Testis (tissue), 2 donors: ENCODE data around the gene CNOT10.

Experiments
- POLR2A ChIP-seq: fragments of 450-650 bp; IDR thresholded peaks from one replicate; pipeline ENCODE4 v1.6.1; 2017; ENCODE audit warnings: antibody characterized with exemption, mild to moderate bottlenecking, moderate library complexity
- TF ChIP-seq, protein P1 (sequence below), 3 experiments: fragments of 450-650 bp in 2 of 3; fragments of 200-600 bp in 1 of 3; sonication (generic) in 1 of 3; IDR thresholded peaks; one replicate each; pipeline ENCODE4 v1.5.1; 2016 to 2019; ENCODE audit warnings: antibody characterized with exemption in 3 of 3, mild to moderate bottlenecking in 2 of 3, moderate library complexity in 1 of 3

DNA sequence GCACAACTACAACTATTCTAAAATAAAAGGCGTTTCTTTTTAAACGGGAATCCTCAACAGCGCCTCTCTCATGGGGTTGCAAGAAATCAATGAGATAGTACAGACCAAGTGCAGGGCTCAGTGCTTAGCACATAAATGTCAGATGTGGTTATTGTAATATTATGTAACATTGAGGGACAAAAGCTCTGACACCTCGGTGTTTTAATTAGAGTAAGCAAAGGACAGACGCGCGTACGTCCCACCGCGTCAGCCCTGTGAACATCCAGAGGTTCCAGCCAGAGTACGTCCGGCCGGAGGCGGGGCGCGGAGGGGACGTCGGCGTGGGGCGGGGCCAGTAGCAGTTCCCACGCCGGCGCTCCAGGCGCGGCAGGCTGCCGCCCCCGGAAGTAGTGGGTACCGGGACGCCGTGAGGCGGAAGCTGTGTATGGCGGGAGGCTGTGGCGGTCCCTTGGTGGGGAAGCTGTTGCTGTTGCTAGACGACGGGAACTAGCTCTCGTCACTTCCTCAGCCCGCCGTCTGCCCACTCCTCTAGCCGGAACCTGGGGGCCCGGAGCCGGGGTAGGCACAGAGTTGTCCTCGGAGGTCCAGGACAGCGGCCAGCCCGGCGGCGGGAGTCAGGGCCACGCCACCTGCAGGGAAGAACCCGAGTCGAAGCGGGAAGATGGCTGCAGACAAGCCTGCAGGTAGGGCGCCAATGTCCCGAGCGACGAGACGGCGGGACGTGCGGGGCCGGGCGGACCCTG lies at the start of gene CNOT10:
- TF ChIP-seq POLR2A = no peak
- TF ChIP-seq, protein P1, sequence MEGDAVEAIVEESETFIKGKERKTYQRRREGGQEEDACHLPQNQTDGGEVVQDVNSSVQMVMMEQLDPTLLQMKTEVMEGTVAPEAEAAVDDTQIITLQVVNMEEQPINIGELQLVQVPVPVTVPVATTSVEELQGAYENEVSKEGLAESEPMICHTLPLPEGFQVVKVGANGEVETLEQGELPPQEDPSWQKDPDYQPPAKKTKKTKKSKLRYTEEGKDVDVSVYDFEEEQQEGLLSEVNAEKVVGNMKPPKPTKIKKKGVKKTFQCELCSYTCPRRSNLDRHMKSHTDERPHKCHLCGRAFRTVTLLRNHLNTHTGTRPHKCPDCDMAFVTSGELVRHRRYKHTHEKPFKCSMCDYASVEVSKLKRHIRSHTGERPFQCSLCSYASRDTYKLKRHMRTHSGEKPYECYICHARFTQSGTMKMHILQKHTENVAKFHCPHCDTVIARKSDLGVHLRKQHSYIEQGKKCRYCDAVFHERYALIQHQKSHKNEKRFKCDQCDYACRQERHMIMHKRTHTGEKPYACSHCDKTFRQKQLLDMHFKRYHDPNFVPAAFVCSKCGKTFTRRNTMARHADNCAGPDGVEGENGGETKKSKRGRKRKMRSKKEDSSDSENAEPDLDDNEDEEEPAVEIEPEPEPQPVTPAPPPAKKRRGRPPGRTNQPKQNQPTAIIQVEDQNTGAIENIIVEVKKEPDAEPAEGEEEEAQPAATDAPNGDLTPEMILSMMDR (IDR thresholded peaks at IDR 0.05) = peak in 1 of 3 experiments; percentile 32
